Tibial nerve (tissue), 4 donors: ENCODE data around the gene TGM1. TPM values are rescaled to one million over a fixed set of nuclear protein-coding genes. Genes with fewer than 3 reads are reported as not detected.

Source experiments
- DNase-seq, 2 donors: peaks; one replicate each; pipeline ENCODE4 v3.0.0-alpha.2; 2019; ENCODE audit warnings: low spot score in 2 of 2
- H3K27ac ChIP-seq, 4 donors: fragments of 200-600 bp; sonication (generic) in 3 of 4; one replicate each; pipeline ENCODE4 v1.5.1; 2017 to 2019; ENCODE audit warnings: mild to moderate bottlenecking in 1 of 4
- H3K27me3 ChIP-seq, 2 donors: fragments of 200-600 bp; sonication (generic) in 1 of 2; one replicate each; pipeline versions ENCODE4 v1.5.1 to v1.6.0; 2017 to 2019
- H3K36me3 ChIP-seq, 3 donors: fragments of 200-600 bp; sonication (generic); one replicate each; pipeline ENCODE4 v1.5.1; 2018 to 2019
- H3K4me1 ChIP-seq, 4 donors: fragments of 200-600 bp; sonication (generic) in 3 of 4; one replicate each; pipeline ENCODE4 v1.5.1; 2017 to 2019
- H3K4me3 ChIP-seq, 4 donors: fragments of 200-600 bp; sonication (generic) in 3 of 4; one replicate each; pipeline ENCODE4 v1.5.1; 2017 to 2019; ENCODE audit warnings: mild to moderate bottlenecking in 1 of 4, moderate library complexity in 1 of 4
- H3K9me3 ChIP-seq, 4 donors: fragments of 200-600 bp; sonication (generic) in 3 of 4; one replicate each; pipeline ENCODE4 v1.5.1; 2017 to 2019
- EP300 ChIP-seq, 2 donors: sonication (generic); formaldehyde crosslinking; IDR thresholded peaks; one replicate each; pipeline ENCODE4 v1.6.1; 2017; ENCODE audit warnings: antibody characterized with exemption in 2 of 2, mild to moderate bottlenecking in 1 of 2
- POLR2A ChIP-seq, 2 donors: fragments of 450-650 bp; IDR thresholded peaks; one replicate each; pipeline ENCODE4 v1.6.1; 2017; ENCODE audit warnings: antibody characterized with exemption in 2 of 2, mild to moderate bottlenecking in 2 of 2, moderate library complexity in 2 of 2
- WGBS, 2 donors: methylation state at CpG; one replicate each; pipeline ENCODE4 v1.1.5; 2018; 5-methylcytosine and 5-hydroxymethylcytosine counted together
- total RNA-seq, 4 donors: library from RNA; depleted of rRNA; stranded (reverse); fragments of >200 nt; gene quantifications; one replicate each; pipeline ENCODE4 v1.1.0, GENCODE V29; 2016
- TF ChIP-seq, protein P1 (sequence below), 5 experiments: fragments of 200-600 bp in 3 of 5; fragments of 450-650 bp in 2 of 5; sonication (generic) in 3 of 5; IDR thresholded peaks; one replicate each; pipeline ENCODE4 v1.5.1; 2016 to 2019; ENCODE audit warnings: antibody characterized with exemption in 5 of 5, mild to moderate bottlenecking in 3 of 5, moderate library complexity in 2 of 5

Gene TGM1
- total RNA-seq, 4 donors from 2014 or later, result 13.5 to 53.5 (median 19.4) TPM

DNA sequence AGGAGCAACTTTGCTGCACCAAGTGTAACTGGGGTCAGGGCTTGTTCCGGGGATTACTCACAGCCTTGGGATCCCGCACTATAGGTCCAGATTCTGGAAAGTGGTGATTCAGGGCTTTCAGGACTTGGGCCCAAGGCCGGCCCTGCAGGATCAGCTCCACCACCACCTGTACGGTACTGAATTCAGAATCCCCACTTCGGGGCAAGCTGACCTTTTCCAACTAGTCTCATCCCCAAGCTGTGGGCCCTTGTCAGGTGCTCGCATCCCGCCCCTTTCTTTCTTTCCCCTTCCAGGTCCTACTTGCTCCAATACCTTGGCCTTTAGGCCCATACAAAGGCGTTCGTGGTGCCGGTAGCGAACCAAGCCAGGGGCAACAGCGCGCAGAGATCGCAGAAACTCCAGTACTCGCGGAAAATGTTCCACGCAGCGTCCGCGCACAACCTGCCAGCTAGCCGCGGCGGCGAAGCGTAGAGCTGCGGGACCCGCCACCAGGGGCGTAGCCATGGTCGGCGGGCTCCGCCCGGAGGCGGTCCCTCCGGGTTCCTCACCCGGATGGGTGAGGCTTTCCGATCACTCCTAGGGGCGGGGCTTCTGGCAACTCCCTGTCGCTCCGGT lies 21.0 kb downstream of the TGM1 start:
- Histone ChIP-seq H3K36me3 (peaks cover 6 to 42% (median 9%) of the 10 kb centered on the region in 3 donors), H3K4me1 (peaks cover 0 to 49% (median 30%) of the 10 kb centered on the region in 4 donors), H3K27me3 (no peaks in the 10 kb centered on the region), H3K27ac (peak overlapping the region; percentile 92 to 100 (median 100)), H3K4me3 (peak overlapping the region; percentile 55 to 83 (median 76)), H3K9me3 (no peaks in the 10 kb centered on the region)
- peak; percentile 77 to 83 for DNase-seq
- 1 to 3% methylated on average over 24 to 36 of the region's 39 CpGs for WGBS, 2 donors
- no peak for TF ChIP-seq EP300 (IDR thresholded peaks at IDR 0.05)
- TF ChIP-seq, protein P1, sequence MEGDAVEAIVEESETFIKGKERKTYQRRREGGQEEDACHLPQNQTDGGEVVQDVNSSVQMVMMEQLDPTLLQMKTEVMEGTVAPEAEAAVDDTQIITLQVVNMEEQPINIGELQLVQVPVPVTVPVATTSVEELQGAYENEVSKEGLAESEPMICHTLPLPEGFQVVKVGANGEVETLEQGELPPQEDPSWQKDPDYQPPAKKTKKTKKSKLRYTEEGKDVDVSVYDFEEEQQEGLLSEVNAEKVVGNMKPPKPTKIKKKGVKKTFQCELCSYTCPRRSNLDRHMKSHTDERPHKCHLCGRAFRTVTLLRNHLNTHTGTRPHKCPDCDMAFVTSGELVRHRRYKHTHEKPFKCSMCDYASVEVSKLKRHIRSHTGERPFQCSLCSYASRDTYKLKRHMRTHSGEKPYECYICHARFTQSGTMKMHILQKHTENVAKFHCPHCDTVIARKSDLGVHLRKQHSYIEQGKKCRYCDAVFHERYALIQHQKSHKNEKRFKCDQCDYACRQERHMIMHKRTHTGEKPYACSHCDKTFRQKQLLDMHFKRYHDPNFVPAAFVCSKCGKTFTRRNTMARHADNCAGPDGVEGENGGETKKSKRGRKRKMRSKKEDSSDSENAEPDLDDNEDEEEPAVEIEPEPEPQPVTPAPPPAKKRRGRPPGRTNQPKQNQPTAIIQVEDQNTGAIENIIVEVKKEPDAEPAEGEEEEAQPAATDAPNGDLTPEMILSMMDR (IDR thresholded peaks at IDR 0.05), result peak; percentile 56 to 82 (median 80)
- no peak for TF ChIP-seq POLR2A (IDR thresholded peaks at IDR 0.05)

GRCh38 chr14:24240110-24240918 lies 22.7 kb downstream of the TGM1 start:
- peaks cover 0 to 55% (median 30%) of the 10 kb centered on the region in 4 donors for H3K4me1 ChIP-seq
- peaks cover 6 to 59% (median 9%) of the 10 kb centered on the region in 3 donors for H3K36me3 ChIP-seq
- peak overlapping the region in 3 of 4 donors; percentile 27 to 100 (median 36) for H3K27ac ChIP-seq
- DNase-seq, result no peak
- no peak overlapping the region for H3K4me3 ChIP-seq
- no peaks in the 10 kb centered on the region for H3K27me3 ChIP-seq
- TF ChIP-seq POLR2A (IDR thresholded peaks at IDR 0.05) (no peak), EP300 (IDR thresholded peaks at IDR 0.05) (no peak)
- no peaks in the 10 kb centered on the region for H3K9me3 ChIP-seq
- WGBS, 2 donors, result 87 to 89% methylated on average over 9 of the region's 9 CpGs

- no peak overlapping the region for H3K27ac ChIP-seq
- DNase-seq, result no peak
- peaks cover 0 to 69% (median 34%) of the 10 kb centered on the region in 4 donors for H3K4me1 ChIP-seq
- H3K36me3 ChIP-seq, result peaks cover 6 to 60% (median 9%) of the 10 kb centered on the region in 3 donors
- H3K4me3 ChIP-seq, result no peak overlapping the region
- TF ChIP-seq, protein P1 (IDR thresholded peaks at IDR 0.05), result no peak
- no peak for TF ChIP-seq EP300 (IDR thresholded peaks at IDR 0.05)
- no peak for TF ChIP-seq POLR2A (IDR thresholded peaks at IDR 0.05)
- H3K9me3 ChIP-seq, result no peaks in the 10 kb centered on the region
- 85 to 88% methylated on average over 5 of the region's 5 CpGs for WGBS, 2 donors
- no peaks in the 10 kb centered on the region for H3K27me3 ChIP-seq
Measured at GRCh38 chr14:24238527-24239037, 24.4 kb downstream of the TGM1 start.

- Histone ChIP-seq H3K4me1 (peaks cover 0 to 69% (median 34%) of the 10 kb centered on the region in 4 donors), H3K9me3 (no peaks in the 10 kb centered on the region), H3K27ac (no peak overlapping the region), H3K36me3 (peaks cover 6 to 60% (median 9%) of the 10 kb centered on the region in 3 donors), H3K27me3 (no peaks in the 10 kb centered on the region), H3K4me3 (no peak overlapping the region)
- 84% methylated on average over 5 of the region's 5 CpGs for WGBS, 2 donors
- TF ChIP-seq POLR2A (IDR thresholded peaks at IDR 0.05), result no peak
- no peak for TF ChIP-seq EP300 (IDR thresholded peaks at IDR 0.05)
- TF ChIP-seq, protein P1 (IDR thresholded peaks at IDR 0.05), result no peak
- DNase-seq, result no peak
Measured at GRCh38 chr14:24238123-24238522, 24.9 kb downstream of the TGM1 start.

GRCh38 chr14:24237463-24237955 lies 25.5 kb downstream of the TGM1 start:
- TF ChIP-seq POLR2A (IDR thresholded peaks at IDR 0.05), result no peak
- Histone ChIP-seq H3K36me3 (peaks cover 6 to 60% (median 9%) of the 10 kb centered on the region in 3 donors), H3K4me1 (peaks cover 0 to 70% (median 34%) of the 10 kb centered on the region in 4 donors), H3K4me3 (no peak overlapping the region), H3K27me3 (no peaks in the 10 kb centered on the region), H3K27ac (no peak overlapping the region), H3K9me3 (no peaks in the 10 kb centered on the region)
- 92 to 97% methylated on average over 2 of the region's 2 CpGs for whole genome bisulfite sequencing, 2 donors
- no peak for DNase-seq
